Stomach (tissue), 9 donors: ENCODE measurements around the gene MMP8. TPM values are rescaled to one million over a fixed set of nuclear protein-coding genes. Genes with fewer than 3 reads are reported as not detected.

Experiments used
- DNase-seq, 2 donors: peaks; one replicate each; pipeline versions ENCODE4 v3.0.0 to v3.0.0-alpha.2; 2013 to 2019
- H3K27ac ChIP-seq, 5 donors: fragments of 200-600 bp in 4 of 5; sonication (generic) in 4 of 5; one replicate each; pipeline ENCODE4 v1.5.1; 2013 to 2019; ENCODE audit warnings: mild to moderate bottlenecking in 1 of 5, moderate library complexity in 1 of 5
- H3K27me3 ChIP-seq, 3 donors: fragments of 200-600 bp; sonication (generic); one replicate each; pipeline ENCODE4 v1.5.1; 2017 to 2019; ENCODE audit warnings: mixed run types in 1 of 3
- H3K36me3 ChIP-seq, 4 donors: fragments of 200-600 bp; sonication (generic); 1 replicate in 3 of 4; 2 replicates in 1 of 4; pipeline ENCODE4 v1.5.1; 2016 to 2019
- H3K4me1 ChIP-seq, 4 donors: fragments of 200-600 bp; sonication (generic); one replicate each; pipeline ENCODE4 v1.5.1; 2016 to 2019
- H3K4me3 ChIP-seq, 4 donors: fragments of 200-600 bp; sonication (generic) in 3 of 4; one replicate each; pipeline ENCODE4 v1.5.1; 2016 to 2019; ENCODE audit warnings: mild to moderate bottlenecking in 1 of 4
- H3K9me3 ChIP-seq, 4 donors: fragments of 200-600 bp; sonication (generic); one replicate each; pipeline ENCODE4 v1.5.1; 2016 to 2019
- EP300 ChIP-seq: sonication (generic); formaldehyde crosslinking; IDR thresholded peaks from one replicate; pipeline ENCODE4 v1.6.1; 2017; ENCODE audit warnings: antibody characterized with exemption
- POLR2A ChIP-seq, 4 donors: fragments of 450-650 bp; IDR thresholded peaks; one replicate each; pipeline ENCODE4 v1.6.1; 2016; ENCODE audit warnings: antibody characterized with exemption in 4 of 4, control low read depth in 2 of 4, mild to moderate bottlenecking in 1 of 4, moderate library complexity in 1 of 4
- POLR2AphosphoS5 ChIP-seq, 3 donors: sonication (generic); formaldehyde crosslinking; IDR thresholded peaks; one replicate each; pipeline ENCODE4 v1.6.1; 2016; ENCODE audit warnings: antibody characterized with exemption in 3 of 3
- WGBS, 5 donors: extraction: QIAGEN DNeasy Blood & Tissue Kit in 3 of 5; methylation state at CpG; one replicate each; pipeline versions ENCODE4 v1.1.5 to v1.1.7; 2013 to 2018; 5-methylcytosine and 5-hydroxymethylcytosine counted together
- intact Hi-C: fragments of 100-400 bp; cut with DNase I; formaldehyde crosslinking; loops from one replicate; pipeline ENCODE4 v1.15.1; 2023; ENCODE audit warnings: low total_unique reads
- polyA plus RNA-seq, 3 donors: library from polyadenylated mRNA; stranded (reverse); fragments of 200-250 nt; gene quantifications; one replicate each; pipeline ENCODE4 v1.2.3, GENCODE V29; 2013
- total RNA-seq, 5 donors: library from RNA; depleted of rRNA; stranded (reverse); fragments of >200 nt; gene quantifications; one replicate each; pipeline versions ENCODE4 v1.1.0 to v1.2.3, GENCODE V29; 2014 to 2016
- TF ChIP-seq, protein P1 (sequence below), 7 experiments: fragments of 450-650 bp in 4 of 7; fragments of 200-600 bp in 3 of 7; sonication (generic) in 3 of 7; IDR thresholded peaks; one replicate each; pipeline ENCODE4 v1.5.1; 2016 to 2019; ENCODE audit warnings: antibody characterized with exemption in 7 of 7, control low read depth in 2 of 7, mild to moderate bottlenecking in 1 of 7
- donor health status: healthy with polysubstance abuse.
- donor health status: Bipolar disorder and iron deficiency.
- donor health status: healthy.

Gene MMP8
- total and polyA plus RNA-seq, 8 donors, result 0.20 to 1.8 (median 0.50) TPM; not detected in 5

DNA sequence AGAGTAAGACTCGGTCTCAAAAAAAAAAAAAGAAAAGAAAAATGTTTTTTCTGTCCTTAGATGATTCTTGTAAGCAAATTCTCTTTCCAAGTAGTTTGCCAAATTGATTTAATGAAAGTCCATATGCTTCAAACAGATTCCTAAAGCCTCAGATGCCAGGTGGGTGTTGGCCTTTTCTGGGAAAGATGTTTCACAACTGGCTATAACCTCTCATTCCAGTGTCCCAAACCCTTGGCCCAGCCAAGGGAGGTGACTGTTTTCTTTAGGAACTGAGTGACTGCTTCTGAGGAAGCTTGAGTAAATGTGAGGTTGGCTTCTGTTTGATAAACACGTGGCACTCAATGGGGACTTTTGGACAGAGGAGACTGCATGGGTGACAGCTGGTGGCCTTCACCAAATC is 46.7 kb downstream of the MMP8 start:
- no peak for DNase-seq
- Histone ChIP-seq H3K27ac (no peak overlapping the region), H3K27me3 (no peaks in the 10 kb centered on the region), H3K9me3 (no peaks in the 10 kb centered on the region), H3K36me3 (no peaks in the 10 kb centered on the region), H3K4me1 (no peaks in the 10 kb centered on the region), H3K4me3 (no peak overlapping the region)
- TF ChIP-seq EP300, result no peak
- no peak for TF ChIP-seq POLR2A (IDR thresholded peaks at IDR 0.05)
- no peak for TF ChIP-seq POLR2AphosphoS5 (IDR thresholded peaks at IDR 0.05)
- TF ChIP-seq, protein P1, sequence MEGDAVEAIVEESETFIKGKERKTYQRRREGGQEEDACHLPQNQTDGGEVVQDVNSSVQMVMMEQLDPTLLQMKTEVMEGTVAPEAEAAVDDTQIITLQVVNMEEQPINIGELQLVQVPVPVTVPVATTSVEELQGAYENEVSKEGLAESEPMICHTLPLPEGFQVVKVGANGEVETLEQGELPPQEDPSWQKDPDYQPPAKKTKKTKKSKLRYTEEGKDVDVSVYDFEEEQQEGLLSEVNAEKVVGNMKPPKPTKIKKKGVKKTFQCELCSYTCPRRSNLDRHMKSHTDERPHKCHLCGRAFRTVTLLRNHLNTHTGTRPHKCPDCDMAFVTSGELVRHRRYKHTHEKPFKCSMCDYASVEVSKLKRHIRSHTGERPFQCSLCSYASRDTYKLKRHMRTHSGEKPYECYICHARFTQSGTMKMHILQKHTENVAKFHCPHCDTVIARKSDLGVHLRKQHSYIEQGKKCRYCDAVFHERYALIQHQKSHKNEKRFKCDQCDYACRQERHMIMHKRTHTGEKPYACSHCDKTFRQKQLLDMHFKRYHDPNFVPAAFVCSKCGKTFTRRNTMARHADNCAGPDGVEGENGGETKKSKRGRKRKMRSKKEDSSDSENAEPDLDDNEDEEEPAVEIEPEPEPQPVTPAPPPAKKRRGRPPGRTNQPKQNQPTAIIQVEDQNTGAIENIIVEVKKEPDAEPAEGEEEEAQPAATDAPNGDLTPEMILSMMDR (IDR thresholded peaks at IDR 0.05), result no peak
- intact Hi-C loops, result no loop called here
- 51 to 77% (median 74%) methylated on average over 2 of the region's 2 CpGs for WGBS, 5 donors

DNA sequence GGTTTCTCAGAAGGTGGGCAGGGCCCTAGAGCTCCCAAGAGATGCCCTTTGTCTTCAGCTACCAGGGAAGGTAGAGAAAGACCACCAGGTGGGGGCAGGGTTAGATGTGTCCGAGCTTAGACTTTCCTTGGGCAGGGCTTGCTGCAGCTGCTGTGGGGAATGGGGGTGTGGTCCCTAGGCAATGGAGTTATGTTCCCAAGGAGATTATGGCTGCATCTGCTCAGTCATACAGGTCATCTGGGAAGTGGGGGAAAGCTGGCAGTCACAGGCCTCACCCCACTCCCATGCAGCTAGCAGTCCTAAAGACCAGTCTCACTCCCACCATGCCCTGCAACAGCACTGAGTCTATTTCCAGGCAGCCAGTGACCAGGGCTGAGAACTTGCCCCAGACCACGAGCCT is 48.7 kb downstream of the MMP8 start:
- H3K4me3 ChIP-seq, result no peak overlapping the region
- DNase-seq, result no peak
- no peaks in the 10 kb centered on the region for H3K4me1 ChIP-seq
- no peaks in the 10 kb centered on the region for H3K36me3 ChIP-seq
- H3K27me3 ChIP-seq, result no peaks in the 10 kb centered on the region
- TF ChIP-seq, protein P1 (IDR thresholded peaks at IDR 0.05), result no peak
- TF ChIP-seq POLR2A (IDR thresholded peaks at IDR 0.05), result no peak
- no peak for TF ChIP-seq POLR2AphosphoS5 (IDR thresholded peaks at IDR 0.05)
- TF ChIP-seq EP300, result no peak
- no peaks in the 10 kb centered on the region for H3K9me3 ChIP-seq
- WGBS, 5 donors, result 80 to 86% (median 83%) methylated on average over 2 of the region's 2 CpGs
- no peak overlapping the region for H3K27ac ChIP-seq
- intact Hi-C loops, result no loop called here

DNA sequence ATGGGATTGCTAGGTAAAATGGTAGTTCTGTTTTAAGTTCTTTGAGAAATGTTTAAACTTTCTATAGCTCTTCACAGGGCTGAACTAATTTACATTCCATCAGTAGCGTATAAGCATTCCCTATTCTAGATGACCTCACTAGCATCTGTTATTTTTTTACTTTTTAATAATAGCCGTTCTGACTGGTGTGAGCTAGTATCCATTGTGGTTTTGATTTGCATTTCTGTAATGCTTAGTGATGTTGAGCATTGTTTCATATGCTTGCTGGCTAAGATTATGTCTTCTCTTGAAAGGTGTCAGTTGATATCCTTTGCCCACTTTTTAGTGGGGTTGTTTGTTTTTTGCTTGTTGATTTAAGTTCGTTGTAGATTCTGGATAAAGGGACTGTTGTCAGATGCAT is 55.1 kb downstream of the MMP8 start:
- H3K36me3 ChIP-seq, result no peaks in the 10 kb centered on the region
- H3K4me1 ChIP-seq, result no peaks in the 10 kb centered on the region
- H3K27me3 ChIP-seq, result no peaks in the 10 kb centered on the region
- no peak overlapping the region for H3K27ac ChIP-seq
- 56 to 66% (median 58%) methylated on average over 3 of the region's 3 CpGs for WGBS, 5 donors
- H3K9me3 ChIP-seq, result no peaks in the 10 kb centered on the region
- TF ChIP-seq EP300 (no peak), POLR2AphosphoS5 (IDR thresholded peaks at IDR 0.05) (no peak), POLR2A (IDR thresholded peaks at IDR 0.05) (no peak)
- TF ChIP-seq, protein P1 (IDR thresholded peaks at IDR 0.05), result no peak
- no peak for DNase-seq
- intact Hi-C loops, result no loop called here
- no peak overlapping the region for H3K4me3 ChIP-seq

DNA sequence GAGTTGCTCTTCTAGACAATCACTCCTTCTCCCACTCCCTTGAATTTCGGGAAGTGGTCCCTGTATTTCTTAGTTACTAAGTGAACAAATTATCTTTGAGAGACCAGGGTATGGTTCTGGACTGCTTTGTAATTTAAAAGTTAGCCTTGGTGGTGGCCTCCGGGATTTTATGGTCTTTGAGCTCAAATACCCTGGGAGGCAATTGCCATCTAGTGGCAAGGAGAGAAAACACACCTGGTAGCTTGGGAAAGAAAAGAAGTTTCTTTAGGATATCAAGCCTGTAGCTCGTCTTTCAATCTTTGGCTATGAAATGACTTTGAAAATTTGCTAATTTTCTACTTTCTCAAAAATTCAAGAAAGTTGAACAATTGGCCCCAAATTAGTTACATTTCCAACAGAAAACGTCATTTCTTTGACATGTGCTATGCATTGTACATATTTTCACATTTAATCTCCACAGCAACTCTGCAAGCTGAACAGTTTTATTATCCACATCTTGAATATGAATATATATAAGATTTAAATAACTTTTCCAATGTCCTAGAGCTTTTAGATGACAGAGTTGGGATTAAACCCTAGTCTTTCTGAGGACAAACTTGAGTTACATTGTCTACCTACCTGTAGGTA is 58.3 kb downstream of the MMP8 start:
- Histone ChIP-seq H3K36me3 (no peaks in the 10 kb centered on the region), H3K4me3 (no peak overlapping the region), H3K4me1 (no peaks in the 10 kb centered on the region), H3K27me3 (no peaks in the 10 kb centered on the region), H3K9me3 (no peaks in the 10 kb centered on the region), H3K27ac (no peak overlapping the region)
- intact Hi-C loops, result no loop called here
- TF ChIP-seq POLR2AphosphoS5 (IDR thresholded peaks at IDR 0.05) (no peak), EP300 (no peak), POLR2A (IDR thresholded peaks at IDR 0.05) (no peak)
- TF ChIP-seq, protein P1 (IDR thresholded peaks at IDR 0.05), result peak in 5 of 7 experiments; percentile 28 to 76 (median 69)
- peak in 1 of 2 donors; percentile 65 for DNase-seq
- WGBS, 5 donors, result 8 to 15% (median 11%) methylated on average over 4 of the region's 4 CpGs
